ENCODE results near the gene RAD51B.

DNA sequence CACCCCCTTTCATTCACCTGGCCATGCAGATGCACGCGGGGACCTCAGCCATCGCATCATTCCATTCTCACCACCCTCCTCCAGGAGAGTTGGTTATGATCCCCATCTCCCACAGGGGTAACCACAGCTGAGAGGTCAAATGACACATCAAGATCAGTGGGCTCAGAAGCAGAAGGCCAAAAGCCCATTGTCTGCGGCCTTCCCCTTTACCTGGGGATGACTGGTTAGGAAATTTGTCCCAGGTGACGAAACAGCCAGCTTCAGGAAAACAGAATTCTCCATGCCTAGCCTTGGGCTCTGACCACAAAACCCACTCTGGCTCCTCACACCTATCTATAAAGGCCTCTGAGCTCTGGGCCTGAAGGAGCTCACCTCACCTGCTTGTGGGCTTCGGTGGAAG lies 937.2 kb downstream of the RAD51B start:
- no peak for TF ChIP-seq POLR2A (IDR thresholded peaks at IDR 0.05; ENCODE audit: low read depth, low read length)
- no peak for TF ChIP-seq TAF1 (IDR thresholded peaks at IDR 0.05; ENCODE audit: low read depth, low read length)
- TF ChIP-seq POLR2AphosphoS5 (IDR thresholded peaks at IDR 0.05; ENCODE audit: low read depth, low read length) = no peak
- no peak for TF ChIP-seq PAX5 (IDR thresholded peaks at IDR 0.05; ENCODE audit: insufficient read depth, low read length, severe bottlenecking)
- TF ChIP-seq SPI1 (IDR thresholded peaks at IDR 0.05; ENCODE audit: low read depth, low read length) = no peak
- no peak for TF ChIP-seq POU2F2 (IDR thresholded peaks at IDR 0.05; ENCODE audit: low read depth, low read length)

Data from GM12891 (cell line).